Tibial nerve (tissue), 4 donors: ENCODE data around the gene MAGEB6.

Experiments
- EP300 ChIP-seq, 2 donors: sonication (generic); formaldehyde crosslinking; IDR thresholded peaks; one replicate each; pipeline ENCODE4 v1.6.1; 2017; ENCODE audit warnings: antibody characterized with exemption in 2 of 2, mild to moderate bottlenecking in 1 of 2
- POLR2A ChIP-seq, 2 donors: fragments of 450-650 bp; IDR thresholded peaks; one replicate each; pipeline ENCODE4 v1.6.1; 2017; ENCODE audit warnings: antibody characterized with exemption in 2 of 2, mild to moderate bottlenecking in 2 of 2, moderate library complexity in 2 of 2
- TF ChIP-seq, protein P1 (sequence below), 5 experiments: fragments of 200-600 bp in 3 of 5; fragments of 450-650 bp in 2 of 5; sonication (generic) in 3 of 5; IDR thresholded peaks; one replicate each; pipeline ENCODE4 v1.5.1; 2016 to 2019; ENCODE audit warnings: antibody characterized with exemption in 5 of 5, mild to moderate bottlenecking in 3 of 5, moderate library complexity in 2 of 5

DNA sequence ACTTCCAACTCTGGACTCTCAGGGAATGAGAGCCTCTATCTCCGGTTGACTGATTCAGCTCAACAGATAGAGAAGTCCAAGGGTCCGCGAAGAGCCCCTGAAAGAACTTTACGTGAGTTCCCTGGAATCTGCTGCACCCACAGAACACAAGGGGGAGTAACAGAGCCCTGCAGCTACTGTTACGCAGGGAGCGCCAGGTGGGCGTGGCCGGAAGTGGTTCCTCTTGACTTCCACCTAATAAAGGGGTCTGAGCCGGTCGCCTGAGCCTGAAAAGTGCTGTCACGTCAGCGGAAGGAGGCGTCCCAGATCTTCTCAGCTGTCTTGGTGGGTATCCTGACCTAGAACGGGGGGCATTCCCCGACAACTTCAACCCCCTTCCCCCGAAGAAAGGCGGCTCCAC is at the start of gene MAGEB6:
- TF ChIP-seq, protein P1, sequence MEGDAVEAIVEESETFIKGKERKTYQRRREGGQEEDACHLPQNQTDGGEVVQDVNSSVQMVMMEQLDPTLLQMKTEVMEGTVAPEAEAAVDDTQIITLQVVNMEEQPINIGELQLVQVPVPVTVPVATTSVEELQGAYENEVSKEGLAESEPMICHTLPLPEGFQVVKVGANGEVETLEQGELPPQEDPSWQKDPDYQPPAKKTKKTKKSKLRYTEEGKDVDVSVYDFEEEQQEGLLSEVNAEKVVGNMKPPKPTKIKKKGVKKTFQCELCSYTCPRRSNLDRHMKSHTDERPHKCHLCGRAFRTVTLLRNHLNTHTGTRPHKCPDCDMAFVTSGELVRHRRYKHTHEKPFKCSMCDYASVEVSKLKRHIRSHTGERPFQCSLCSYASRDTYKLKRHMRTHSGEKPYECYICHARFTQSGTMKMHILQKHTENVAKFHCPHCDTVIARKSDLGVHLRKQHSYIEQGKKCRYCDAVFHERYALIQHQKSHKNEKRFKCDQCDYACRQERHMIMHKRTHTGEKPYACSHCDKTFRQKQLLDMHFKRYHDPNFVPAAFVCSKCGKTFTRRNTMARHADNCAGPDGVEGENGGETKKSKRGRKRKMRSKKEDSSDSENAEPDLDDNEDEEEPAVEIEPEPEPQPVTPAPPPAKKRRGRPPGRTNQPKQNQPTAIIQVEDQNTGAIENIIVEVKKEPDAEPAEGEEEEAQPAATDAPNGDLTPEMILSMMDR (IDR thresholded peaks at IDR 0.05): no peak
- TF ChIP-seq POLR2A (IDR thresholded peaks at IDR 0.05): no peak
- TF ChIP-seq EP300 (IDR thresholded peaks at IDR 0.05): no peak
